Measurements from ENCODE around the gene TIMM13. TPM values are rescaled to one million over a fixed set of nuclear protein-coding genes. Genes with fewer than 3 reads are reported as not detected.
A peak's percentile ranks its signal among the peaks of the same experiment; 100 is the strongest.
"Not testable (repeated sequence)": the region's sequence is repeated elsewhere in the genome, so short reads cannot be mapped to it uniquely, and the experiment has no call there.

The TIMM13 gene
- total RNA-seq, 1 donor from 2014 or later = 55.0 TPM

DNA sequence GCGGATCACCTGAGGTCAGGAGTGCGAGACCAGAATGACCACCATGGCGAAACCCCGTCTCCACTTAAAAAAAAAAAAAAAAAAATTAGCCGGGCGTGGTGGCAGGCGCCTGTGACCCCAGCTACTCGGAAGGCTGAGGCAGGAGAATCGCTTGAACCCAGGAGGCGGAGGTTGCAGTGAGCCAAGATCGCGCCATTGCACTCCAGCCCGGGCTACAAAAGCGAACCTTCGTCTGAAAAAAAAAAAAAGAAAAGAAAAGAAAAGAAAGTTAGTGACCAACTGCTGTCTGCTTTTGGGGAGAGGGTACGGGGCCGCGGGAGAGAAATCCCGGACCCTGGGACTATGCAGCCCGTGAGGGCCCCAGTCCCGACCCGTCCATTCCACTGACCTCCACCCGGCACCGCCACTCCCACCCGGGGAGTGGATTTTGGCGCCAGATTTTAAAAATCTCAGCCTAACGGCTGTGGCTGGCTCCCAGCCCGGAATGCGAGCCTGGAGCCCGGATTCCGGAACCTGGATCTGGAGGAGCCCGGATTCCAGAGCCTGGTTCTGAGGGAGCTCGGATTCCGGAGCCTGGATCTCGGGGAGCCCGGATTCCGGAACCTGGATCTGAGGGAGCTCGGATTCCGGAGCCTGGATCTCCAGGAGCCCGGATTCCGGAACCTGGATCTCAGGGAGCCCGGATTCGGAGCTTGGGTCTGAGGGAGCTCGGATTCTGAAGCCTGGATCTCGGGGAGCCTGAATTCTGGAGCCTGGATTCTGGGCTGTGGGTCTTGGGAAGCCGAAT is 35.4 kb upstream of the TIMM13 start:
- TF ChIP-seq, protein P1, sequence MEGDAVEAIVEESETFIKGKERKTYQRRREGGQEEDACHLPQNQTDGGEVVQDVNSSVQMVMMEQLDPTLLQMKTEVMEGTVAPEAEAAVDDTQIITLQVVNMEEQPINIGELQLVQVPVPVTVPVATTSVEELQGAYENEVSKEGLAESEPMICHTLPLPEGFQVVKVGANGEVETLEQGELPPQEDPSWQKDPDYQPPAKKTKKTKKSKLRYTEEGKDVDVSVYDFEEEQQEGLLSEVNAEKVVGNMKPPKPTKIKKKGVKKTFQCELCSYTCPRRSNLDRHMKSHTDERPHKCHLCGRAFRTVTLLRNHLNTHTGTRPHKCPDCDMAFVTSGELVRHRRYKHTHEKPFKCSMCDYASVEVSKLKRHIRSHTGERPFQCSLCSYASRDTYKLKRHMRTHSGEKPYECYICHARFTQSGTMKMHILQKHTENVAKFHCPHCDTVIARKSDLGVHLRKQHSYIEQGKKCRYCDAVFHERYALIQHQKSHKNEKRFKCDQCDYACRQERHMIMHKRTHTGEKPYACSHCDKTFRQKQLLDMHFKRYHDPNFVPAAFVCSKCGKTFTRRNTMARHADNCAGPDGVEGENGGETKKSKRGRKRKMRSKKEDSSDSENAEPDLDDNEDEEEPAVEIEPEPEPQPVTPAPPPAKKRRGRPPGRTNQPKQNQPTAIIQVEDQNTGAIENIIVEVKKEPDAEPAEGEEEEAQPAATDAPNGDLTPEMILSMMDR (IDR thresholded peaks at IDR 0.05) = peak in 1 of 3 experiments; percentile 8
- intact Hi-C loops (cut with DNase I) = no loop called here
- peaks cover 7 to 16% of the 10 kb centered on the region in 2 donors for H3K4me1 ChIP-seq

DNA sequence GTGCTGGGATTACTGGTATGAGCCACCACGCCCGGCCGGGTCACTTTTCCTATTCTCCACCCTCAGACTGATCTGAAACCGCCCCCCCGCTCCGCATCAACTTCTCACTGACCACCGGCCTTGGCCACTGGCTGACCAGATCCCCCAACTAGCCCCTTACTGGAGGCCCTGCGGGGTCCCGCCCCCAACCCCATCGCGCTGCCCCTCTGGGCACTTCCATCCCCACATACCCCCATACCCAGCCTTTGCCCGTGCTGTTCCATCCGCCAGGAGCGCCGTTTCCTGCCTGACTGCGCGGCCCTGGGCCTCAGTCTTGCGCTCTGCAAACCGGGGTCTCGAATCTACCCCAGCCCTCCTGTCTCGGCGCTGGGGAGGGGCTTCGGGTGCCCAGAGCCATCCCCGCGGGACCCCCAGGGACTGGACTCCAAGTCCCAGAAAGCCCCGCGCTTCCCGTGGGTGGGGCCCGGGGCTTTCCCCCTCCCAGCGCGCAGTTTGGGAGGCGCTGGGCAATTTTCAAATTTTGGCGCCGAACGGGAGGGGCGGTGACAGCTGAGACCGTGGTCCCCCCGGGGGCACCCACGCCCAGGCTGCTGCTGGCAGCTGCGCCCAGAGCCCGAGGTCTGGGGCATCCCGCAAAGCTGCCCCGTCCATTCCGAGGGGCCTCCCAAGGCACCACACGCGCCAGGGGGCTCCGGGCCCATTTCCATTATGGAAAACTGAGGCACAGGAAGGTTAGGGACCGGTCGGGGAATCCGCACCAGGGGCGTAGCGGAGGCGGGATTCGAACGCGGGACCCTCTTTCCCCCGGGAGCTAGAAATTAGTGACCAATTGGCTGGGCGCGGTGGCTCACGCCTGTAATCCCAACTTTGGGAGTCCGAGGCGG is 34.6 kb upstream of the TIMM13 start:
- H3K27me3 ChIP-seq = no peaks in the 10 kb centered on the region
- H3K4me1 ChIP-seq = peaks cover 7 to 19% of the 10 kb centered on the region in 2 donors
- intact Hi-C loops (cut with DNase I) = no loop called here
- no peak overlapping the region for H3K27ac ChIP-seq
- H3K9me3 ChIP-seq = peaks cover 0 to 4% of the 10 kb centered on the region in 2 donors
- no peaks in the 10 kb centered on the region for H3K36me3 ChIP-seq
- DNase-seq (ENCODE audit: low spot score in 2 of 2) = no peak
- TF ChIP-seq, protein P1 (IDR thresholded peaks at IDR 0.05) = peak in 1 of 3 experiments; percentile 30
- H3K4me3 ChIP-seq = peak overlapping the region; percentile 51 to 80

More for the DNA sequence above, 35.4 kb upstream of the TIMM13 start:
- DNase-seq (ENCODE audit: low spot score in 2 of 2) = peak in 1 of 2 donors; percentile 93
- Histone ChIP-seq H3K27ac (peak overlapping the region; percentile 13 to 60), H3K9me3 (peaks cover 0 to 4% of the 10 kb centered on the region in 2 donors), H3K27me3 (no peaks in the 10 kb centered on the region), H3K4me3 (peak overlapping the region; percentile 51 to 80), H3K36me3 (no peaks in the 10 kb centered on the region)

DNA sequence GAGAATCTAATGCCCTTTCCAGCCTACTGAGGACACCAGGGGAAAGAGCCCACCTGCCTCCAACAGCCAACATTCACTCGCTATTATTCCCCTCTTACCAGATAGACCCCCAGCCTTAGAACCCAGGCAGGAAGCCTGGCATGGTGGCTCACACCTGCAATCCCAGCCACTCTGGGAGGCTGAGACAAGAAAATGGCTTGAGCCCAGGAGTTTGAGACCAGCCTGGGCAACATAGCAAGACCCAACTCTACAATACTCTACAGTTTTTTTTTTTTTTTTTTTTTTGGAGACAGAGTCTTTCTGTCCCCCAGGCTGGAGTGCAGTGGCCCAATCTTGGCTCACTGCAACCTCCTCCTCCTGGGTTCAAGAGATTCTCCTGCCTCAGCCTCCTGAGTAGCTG is 32.9 kb upstream of the TIMM13 start:
- no peak for DNase-seq (ENCODE audit: low spot score in 2 of 2)
- Histone ChIP-seq H3K4me3 (no peak overlapping the region), H3K9me3 (peaks cover 0 to 4% of the 10 kb centered on the region in 2 donors), H3K27me3 (no peaks in the 10 kb centered on the region), H3K27ac (no peak overlapping the region), H3K4me1 (peaks cover 14 to 28% of the 10 kb centered on the region in 2 donors), H3K36me3 (no peaks in the 10 kb centered on the region)
- intact Hi-C loops (cut with DNase I) = no loop called here
- TF ChIP-seq, protein P1 (IDR thresholded peaks at IDR 0.05) = no peak

DNA sequence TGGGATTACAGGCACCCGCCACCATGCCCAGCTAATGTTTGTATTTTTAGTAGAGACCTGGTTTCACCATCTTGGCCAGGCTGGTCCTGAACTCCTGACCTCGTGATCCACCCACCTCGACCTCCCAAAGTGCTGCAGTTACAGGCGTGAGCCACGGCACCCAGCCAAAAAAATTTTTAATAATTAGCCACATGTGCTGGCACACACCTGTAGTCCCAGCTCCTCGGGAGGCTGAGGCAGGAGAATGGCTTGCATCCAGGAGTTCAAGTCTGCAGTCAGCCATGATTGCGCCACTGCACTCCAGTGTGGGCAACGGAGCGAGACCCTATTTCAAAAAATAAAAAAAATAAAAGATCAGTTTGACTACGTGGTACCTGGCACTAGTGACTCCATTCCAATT is 31.4 kb upstream of the TIMM13 start:
- peaks cover 14 to 29% of the 10 kb centered on the region in 2 donors for H3K4me1 ChIP-seq
- H3K27me3 ChIP-seq; intact Hi-C loops (cut with DNase I): not testable (repeated sequence)

DNA sequence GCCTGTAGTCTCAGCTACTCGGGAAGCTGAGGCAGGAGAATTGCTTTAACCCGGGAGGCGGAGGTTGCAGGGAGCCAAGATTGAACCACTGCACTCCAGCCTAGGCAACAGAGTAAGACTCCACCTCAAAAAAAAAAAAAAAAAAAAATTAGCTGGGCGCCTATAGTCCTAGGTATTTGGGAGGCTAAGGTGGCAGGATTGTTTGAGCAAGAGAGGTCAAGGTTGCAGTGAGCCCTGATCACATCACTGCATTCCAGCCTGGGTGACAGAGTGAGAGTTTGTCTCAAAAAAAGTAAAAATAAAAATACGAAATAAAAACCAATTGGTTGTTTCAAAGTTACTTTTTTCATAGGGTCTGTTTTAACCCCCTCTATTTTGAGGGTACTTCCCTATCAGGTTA is 30.7 kb upstream of the TIMM13 start:
- Histone ChIP-seq H3K4me3 (no peak overlapping the region), H3K36me3 (no peaks in the 10 kb centered on the region), H3K4me1 (peaks cover 14 to 27% of the 10 kb centered on the region in 2 donors), H3K9me3 (peaks cover 0 to 2% of the 10 kb centered on the region in 2 donors), H3K27ac (no peak overlapping the region), H3K27me3 (no peaks in the 10 kb centered on the region)
- DNase-seq (ENCODE audit: low spot score in 2 of 2) = no peak
- intact Hi-C loops (cut with DNase I) = no loop called here
- TF ChIP-seq, protein P1 (IDR thresholded peaks at IDR 0.05) = no peak

More for the DNA sequence above, 31.4 kb upstream of the TIMM13 start:
- H3K4me3 ChIP-seq; DNase-seq (ENCODE audit: low spot score in 2 of 2); H3K27ac ChIP-seq; H3K9me3 ChIP-seq; H3K36me3 ChIP-seq: not testable (repeated sequence)

Data from ascending aorta (tissue), 2 donors.